Measurements from ENCODE around the gene TSC22D1. TPM values are rescaled to one million over a fixed set of nuclear protein-coding genes. Genes with fewer than 3 reads are reported as not detected.

Gene TSC22D1
- polyA plus RNA-seq, 1 donor from 2014 or later, result 355 TPM

DNA sequence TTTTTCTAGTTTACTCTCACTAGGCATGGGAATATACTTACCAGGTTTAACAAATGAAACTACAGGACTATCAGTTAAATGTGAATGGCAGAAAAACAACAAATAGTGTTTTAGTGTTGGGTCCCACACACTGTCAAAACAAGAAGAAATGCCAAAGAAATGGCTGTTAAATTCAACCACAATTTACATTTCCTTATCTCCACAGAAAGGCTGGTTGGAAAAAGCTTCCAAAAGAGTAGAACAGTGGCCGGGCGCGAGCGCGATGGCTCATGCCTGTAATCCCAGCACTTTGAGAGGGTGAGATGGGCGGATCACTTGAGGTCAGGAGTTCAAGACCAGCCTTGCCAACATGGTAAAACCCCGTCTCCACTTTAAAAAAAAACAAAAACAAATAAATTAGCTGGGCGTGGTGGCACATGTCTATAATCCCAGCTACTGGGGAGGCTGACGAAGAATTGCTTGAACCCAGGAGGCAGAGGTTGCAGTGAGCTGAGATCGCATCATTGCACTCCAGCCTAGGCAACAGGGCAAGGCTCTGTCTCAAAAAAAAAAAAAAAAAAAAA lies 136.0 kb downstream of the TSC22D1 start:
- no peak overlapping the region for H3K9ac ChIP-seq (ENCODE audit: low read length)
- no peaks in the 10 kb centered on the region for H3K9me2 ChIP-seq (ENCODE audit: insufficient read depth, low read length)
- no peaks in the 10 kb centered on the region for H3K36me3 ChIP-seq (ENCODE audit: insufficient read depth, low read length)
- H3K79me2 ChIP-seq (replicated peaks; ENCODE audit: insufficient read depth, low read length), result peaks cover 40% of the 10 kb centered on the region
- H3K4me2 ChIP-seq (ENCODE audit: low read length), result no peak overlapping the region
- H3K27me3 ChIP-seq (ENCODE audit: insufficient read depth, low read depth, low read length), result no peaks in the 10 kb centered on the region
- H3K4me3 ChIP-seq (ENCODE audit: low read length), result no peak overlapping the region
- no peak overlapping the region for H3K27ac ChIP-seq (ENCODE audit: low read length)
- no peak overlapping the region for H2AFZ ChIP-seq (ENCODE audit: low read depth, low read length)
- peaks cover 4% of the 10 kb centered on the region for H3F3A ChIP-seq (ENCODE audit: insufficient read depth, low read length, poor library complexity, severe bottlenecking)
- no peaks in the 10 kb centered on the region for H3K9me3 ChIP-seq (ENCODE audit: low read length)
- TF ChIP-seq RAD21 (conservative IDR thresholded peaks at IDR 0.05) (no peak), SMC3 (conservative IDR thresholded peaks at IDR 0.05; ENCODE audit: poor library complexity) (no peak), EZH2 (IDR thresholded peaks at IDR 0.05; ENCODE audit: borderline replicate concordance, insufficient read depth, low read length, poor library complexity, severe bottlenecking) (no peak), EP300 (conservative IDR thresholded peaks at IDR 0.05; ENCODE audit: poor library complexity, severe bottlenecking) (no peak), POLR2AphosphoS5 (IDR thresholded peaks at IDR 0.05) (no peak), MXI1 (conservative IDR thresholded peaks at IDR 0.05; ENCODE audit: poor library complexity, severe bottlenecking) (no peak), TAF1 (IDR thresholded peaks at IDR 0.05; ENCODE audit: low read depth) (no peak)
- TF ChIP-seq, protein P1, sequence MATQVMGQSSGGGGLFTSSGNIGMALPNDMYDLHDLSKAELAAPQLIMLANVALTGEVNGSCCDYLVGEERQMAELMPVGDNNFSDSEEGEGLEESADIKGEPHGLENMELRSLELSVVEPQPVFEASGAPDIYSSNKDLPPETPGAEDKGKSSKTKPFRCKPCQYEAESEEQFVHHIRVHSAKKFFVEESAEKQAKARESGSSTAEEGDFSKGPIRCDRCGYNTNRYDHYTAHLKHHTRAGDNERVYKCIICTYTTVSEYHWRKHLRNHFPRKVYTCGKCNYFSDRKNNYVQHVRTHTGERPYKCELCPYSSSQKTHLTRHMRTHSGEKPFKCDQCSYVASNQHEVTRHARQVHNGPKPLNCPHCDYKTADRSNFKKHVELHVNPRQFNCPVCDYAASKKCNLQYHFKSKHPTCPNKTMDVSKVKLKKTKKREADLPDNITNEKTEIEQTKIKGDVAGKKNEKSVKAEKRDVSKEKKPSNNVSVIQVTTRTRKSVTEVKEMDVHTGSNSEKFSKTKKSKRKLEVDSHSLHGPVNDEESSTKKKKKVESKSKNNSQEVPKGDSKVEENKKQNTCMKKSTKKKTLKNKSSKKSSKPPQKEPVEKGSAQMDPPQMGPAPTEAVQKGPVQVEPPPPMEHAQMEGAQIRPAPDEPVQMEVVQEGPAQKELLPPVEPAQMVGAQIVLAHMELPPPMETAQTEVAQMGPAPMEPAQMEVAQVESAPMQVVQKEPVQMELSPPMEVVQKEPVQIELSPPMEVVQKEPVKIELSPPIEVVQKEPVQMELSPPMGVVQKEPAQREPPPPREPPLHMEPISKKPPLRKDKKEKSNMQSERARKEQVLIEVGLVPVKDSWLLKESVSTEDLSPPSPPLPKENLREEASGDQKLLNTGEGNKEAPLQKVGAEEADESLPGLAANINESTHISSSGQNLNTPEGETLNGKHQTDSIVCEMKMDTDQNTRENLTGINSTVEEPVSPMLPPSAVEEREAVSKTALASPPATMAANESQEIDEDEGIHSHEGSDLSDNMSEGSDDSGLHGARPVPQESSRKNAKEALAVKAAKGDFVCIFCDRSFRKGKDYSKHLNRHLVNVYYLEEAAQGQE (IDR thresholded peaks at IDR 0.05; ENCODE audit: borderline replicate concordance), result no peak
- TF ChIP-seq, protein P2, sequence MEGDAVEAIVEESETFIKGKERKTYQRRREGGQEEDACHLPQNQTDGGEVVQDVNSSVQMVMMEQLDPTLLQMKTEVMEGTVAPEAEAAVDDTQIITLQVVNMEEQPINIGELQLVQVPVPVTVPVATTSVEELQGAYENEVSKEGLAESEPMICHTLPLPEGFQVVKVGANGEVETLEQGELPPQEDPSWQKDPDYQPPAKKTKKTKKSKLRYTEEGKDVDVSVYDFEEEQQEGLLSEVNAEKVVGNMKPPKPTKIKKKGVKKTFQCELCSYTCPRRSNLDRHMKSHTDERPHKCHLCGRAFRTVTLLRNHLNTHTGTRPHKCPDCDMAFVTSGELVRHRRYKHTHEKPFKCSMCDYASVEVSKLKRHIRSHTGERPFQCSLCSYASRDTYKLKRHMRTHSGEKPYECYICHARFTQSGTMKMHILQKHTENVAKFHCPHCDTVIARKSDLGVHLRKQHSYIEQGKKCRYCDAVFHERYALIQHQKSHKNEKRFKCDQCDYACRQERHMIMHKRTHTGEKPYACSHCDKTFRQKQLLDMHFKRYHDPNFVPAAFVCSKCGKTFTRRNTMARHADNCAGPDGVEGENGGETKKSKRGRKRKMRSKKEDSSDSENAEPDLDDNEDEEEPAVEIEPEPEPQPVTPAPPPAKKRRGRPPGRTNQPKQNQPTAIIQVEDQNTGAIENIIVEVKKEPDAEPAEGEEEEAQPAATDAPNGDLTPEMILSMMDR (IDR thresholded peaks at IDR 0.05; ENCODE audit: poor library complexity, severe bottlenecking), result no peak
- H4K20me1 ChIP-seq (ENCODE audit: insufficient read depth), result no peaks in the 10 kb centered on the region

DNA sequence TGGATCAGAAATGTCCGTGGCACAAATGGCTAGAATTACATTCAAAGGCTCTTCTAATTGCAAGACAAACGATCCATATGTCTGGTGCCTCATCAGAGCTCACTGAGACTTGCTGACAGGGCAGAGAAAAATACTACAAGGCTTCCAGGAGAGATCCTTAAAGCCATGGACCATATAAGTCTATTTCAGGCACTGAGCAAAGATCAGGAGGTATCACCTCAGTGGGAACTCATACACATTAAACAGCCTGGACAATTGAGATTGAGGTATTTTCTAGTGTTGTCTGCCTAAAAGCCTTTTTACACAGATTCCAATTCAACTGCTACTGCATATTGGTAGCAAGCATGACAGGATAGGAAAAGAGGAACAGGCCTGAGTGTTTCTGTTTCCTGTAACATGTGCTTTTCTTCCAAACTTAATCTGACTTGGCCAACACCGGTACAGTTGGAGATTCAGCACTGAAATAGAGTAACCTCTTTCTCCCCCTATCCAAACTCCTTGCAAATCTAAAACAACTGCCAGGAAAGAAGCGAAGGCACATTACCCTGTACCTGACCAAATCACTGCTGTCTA lies 136.6 kb downstream of the TSC22D1 start:
- Histone ChIP-seq H3K9me2 (ENCODE audit: insufficient read depth, low read length) (no peaks in the 10 kb centered on the region), H2AFZ (ENCODE audit: low read depth, low read length) (no peak overlapping the region), H3K27ac (ENCODE audit: low read length) (no peak overlapping the region), H3K9ac (ENCODE audit: low read length) (no peak overlapping the region), H3K9me3 (ENCODE audit: low read length) (no peaks in the 10 kb centered on the region), H4K20me1 (ENCODE audit: insufficient read depth) (peaks cover under 1% of the 10 kb centered on the region), H3F3A (ENCODE audit: insufficient read depth, low read length, poor library complexity, severe bottlenecking) (peaks cover 4% of the 10 kb centered on the region), H3K27me3 (ENCODE audit: insufficient read depth, low read depth, low read length) (no peaks in the 10 kb centered on the region), H3K36me3 (ENCODE audit: insufficient read depth, low read length) (no peaks in the 10 kb centered on the region), H3K79me2 (replicated peaks; ENCODE audit: insufficient read depth, low read length) (peaks cover 44% of the 10 kb centered on the region), H3K4me2 (ENCODE audit: low read length) (no peak overlapping the region), H3K4me3 (ENCODE audit: low read length) (no peak overlapping the region)
- no peak for TF ChIP-seq MXI1 (conservative IDR thresholded peaks at IDR 0.05; ENCODE audit: poor library complexity, severe bottlenecking)
- TF ChIP-seq RAD21 (conservative IDR thresholded peaks at IDR 0.05), result no peak
- TF ChIP-seq TAF1 (IDR thresholded peaks at IDR 0.05; ENCODE audit: low read depth), result no peak
- TF ChIP-seq EP300 (conservative IDR thresholded peaks at IDR 0.05; ENCODE audit: poor library complexity, severe bottlenecking), result no peak
- no peak for TF ChIP-seq POLR2AphosphoS5 (IDR thresholded peaks at IDR 0.05)
- TF ChIP-seq SMC3 (conservative IDR thresholded peaks at IDR 0.05; ENCODE audit: poor library complexity), result no peak
- TF ChIP-seq, protein P2 (IDR thresholded peaks at IDR 0.05; ENCODE audit: poor library complexity, severe bottlenecking), result no peak
- no peak for TF ChIP-seq EZH2 (IDR thresholded peaks at IDR 0.05; ENCODE audit: borderline replicate concordance, insufficient read depth, low read length, poor library complexity, severe bottlenecking)
- TF ChIP-seq, protein P1 (IDR thresholded peaks at IDR 0.05; ENCODE audit: borderline replicate concordance), result no peak

All from neural cell (in vitro differentiated cells).